H9 (cell line): ENCODE data around the gene TMEM60. TPM values are rescaled to one million over a fixed set of nuclear protein-coding genes. Genes with fewer than 3 reads are reported as not detected.

Source experiments
- DNase-seq: peaks from one replicate; pipeline ENCODE4 v3.0.0-alpha.2; 2017
- H2AFZ ChIP-seq: one replicate; pipeline ENCODE4 v1.6.1; 2013; ENCODE audit warnings: mild to moderate bottlenecking, low read length, control low read depth, moderate library complexity
- H2AK5ac ChIP-seq: 2 replicates; pipeline ENCODE4 v1.6.1; 2013; ENCODE audit warnings: low read length, control low read depth, mixed read lengths; ENCODE audit not compliant: insufficient read length
- H2BK120ac ChIP-seq: one replicate; pipeline ENCODE4 v1.6.1; 2013; ENCODE audit warnings: low read depth, mild to moderate bottlenecking, low read length, control low read depth, inconsistent platforms; ENCODE audit not compliant: poor library complexity, severe bottlenecking
- H2BK12ac ChIP-seq: 2 replicates; pipeline ENCODE4 v1.6.1; 2013; ENCODE audit warnings: low read length, control low read depth, mixed read lengths, low read depth; ENCODE audit not compliant: insufficient read length
- H2BK15ac ChIP-seq: 2 replicates; pipeline ENCODE4 v1.6.1; 2013; ENCODE audit warnings: low read depth, low read length, control low read depth
- H2BK20ac ChIP-seq: one replicate; pipeline ENCODE4 v1.6.1; 2013; ENCODE audit warnings: low read depth, mild to moderate bottlenecking, low read length, control low read depth, inconsistent platforms; ENCODE audit not compliant: poor library complexity, severe bottlenecking
- H2BK5ac ChIP-seq: 2 replicates; pipeline ENCODE4 v1.6.1; 2013; ENCODE audit warnings: low read length, control low read depth, mixed read lengths; ENCODE audit not compliant: insufficient read length
- H3K14ac ChIP-seq: 2 replicates; pipeline ENCODE4 v1.6.1; 2013; ENCODE audit warnings: low read length, control low read depth; ENCODE audit not compliant: insufficient read depth
- H3K18ac ChIP-seq: 2 replicates; pipeline ENCODE4 v1.6.1; 2013; ENCODE audit warnings: low read depth, mild to moderate bottlenecking, mixed read lengths, low read length, control low read depth; ENCODE audit not compliant: insufficient read length
- H3K23ac ChIP-seq: 2 replicates; pipeline ENCODE4 v1.6.1; 2013; ENCODE audit warnings: low read length, control low read depth, mixed read lengths, low read depth; ENCODE audit not compliant: insufficient read length
- H3K23me2 ChIP-seq: 2 replicates; pipeline ENCODE4 v1.6.1; 2013; ENCODE audit warnings: low read depth, mild to moderate bottlenecking, mixed read lengths, low read length, control low read depth; ENCODE audit not compliant: insufficient read length, poor library complexity, severe bottlenecking
- H3K27ac ChIP-seq: 2 replicates; pipeline ENCODE4 v1.5.1; 2013; ENCODE audit warnings: low read length, control low read depth, mixed read lengths, low read depth; ENCODE audit not compliant: insufficient read length
- H3K27me3 ChIP-seq: 2 replicates; pipeline ENCODE4 v1.6.1; 2013; ENCODE audit warnings: low read length, control low read depth, inconsistent platforms; ENCODE audit not compliant: insufficient read depth
- H3K4ac ChIP-seq: 2 replicates; pipeline ENCODE4 v1.6.1; 2013; ENCODE audit warnings: low read depth, mild to moderate bottlenecking, control low read depth, inconsistent platforms, low read length, moderate library complexity
- H3K4me1 ChIP-seq: 2 replicates; pipeline ENCODE4 v1.6.1; 2013; ENCODE audit warnings: low read length, control low read depth, inconsistent platforms; ENCODE audit not compliant: insufficient read depth
- H3K4me2 ChIP-seq: 2 replicates; pipeline ENCODE4 v1.6.1; 2013; ENCODE audit warnings: low read length, control low read depth, mixed read lengths; ENCODE audit not compliant: insufficient read length, insufficient read depth
- H3K56ac ChIP-seq: 2 replicates; pipeline ENCODE4 v1.6.1; 2013; ENCODE audit warnings: low read depth, mild to moderate bottlenecking, mixed read lengths, low read length, control low read depth; ENCODE audit not compliant: insufficient read length
- H3K79me1 ChIP-seq: 2 replicates; pipeline ENCODE4 v1.6.1; 2013; ENCODE audit warnings: low read depth, mild to moderate bottlenecking, moderate library complexity, low read length, control low read depth, inconsistent platforms; ENCODE audit not compliant: insufficient read depth, poor library complexity, severe bottlenecking
- H3K79me2 ChIP-seq: 2 replicates; pipeline ENCODE4 v1.6.1; 2013; ENCODE audit warnings: low read length, control low read depth, inconsistent platforms; ENCODE audit not compliant: insufficient read depth
- H3K9ac ChIP-seq: 2 replicates; pipeline ENCODE4 v1.6.1; 2013; ENCODE audit warnings: low read length, control low read depth, mixed read lengths; ENCODE audit not compliant: insufficient read length; ENCODE audit errors: extremely low read depth
- H3K9me3 ChIP-seq: one replicate; pipeline ENCODE4 v1.6.1; 2013; ENCODE audit warnings: low read depth, low read length, inconsistent platforms; ENCODE audit not compliant: control insufficient read depth
- H3T11ph ChIP-seq: one replicate; pipeline ENCODE4 v1.6.1; 2013; ENCODE audit warnings: mild to moderate bottlenecking, low read length, control low read depth, inconsistent platforms
- H4K20me1 ChIP-seq: one replicate; pipeline ENCODE4 v1.6.1; 2013; ENCODE audit not compliant: control insufficient read depth, insufficient read length, insufficient read depth
- H4K5ac ChIP-seq: 2 replicates; pipeline ENCODE4 v1.6.1; 2013; ENCODE audit warnings: low read depth, mild to moderate bottlenecking, mixed read lengths, low read length, control low read depth; ENCODE audit not compliant: insufficient read length
- H4K8ac ChIP-seq: replicated peaks from 2 replicates; pipeline ENCODE4 v1.6.1; 2013; ENCODE audit warnings: low read length, control low read depth, mixed read lengths, low read depth; ENCODE audit not compliant: insufficient read length
- H4K91ac ChIP-seq: 2 replicates; pipeline ENCODE4 v1.6.1; 2013; ENCODE audit warnings: low read depth, mild to moderate bottlenecking, moderate library complexity, mixed read lengths, low read length, control low read depth; ENCODE audit not compliant: insufficient read length
- H3K27ac Mint-ChIP-seq, 3 experiments: 2 replicates in 2 of 3; 3 replicates in 1 of 3; pipeline ENCODE4 v1.8.0; 2020 to 2021; ENCODE audit warnings: mixed read lengths in 3 of 3, mild to moderate bottlenecking in 1 of 3, moderate library complexity in 1 of 3
- H3K27me3 Mint-ChIP-seq: 2 replicates; pipeline ENCODE4 v1.8.0; 2021; ENCODE audit warnings: low read depth, mild to moderate bottlenecking, moderate library complexity, mixed read lengths
- H3K36me3 Mint-ChIP-seq, 3 experiments: 2 replicates in 2 of 3; 3 replicates in 1 of 3; pipeline ENCODE4 v1.8.0; 2020 to 2021; ENCODE audit warnings: low read depth in 3 of 3, mixed read lengths in 3 of 3; ENCODE audit not compliant: insufficient read depth in 1 of 3
- H3K4me1 Mint-ChIP-seq, 2 experiments: 2 replicates each; pipeline ENCODE4 v1.8.0; 2020; ENCODE audit warnings: mixed read lengths in 2 of 2
- H3K4me3 Mint-ChIP-seq, 2 experiments: 2 replicates in 1 of 2; 3 replicates in 1 of 2; pipeline ENCODE4 v1.8.0; 2020 to 2021; ENCODE audit warnings: mild to moderate bottlenecking in 2 of 2, mixed read lengths in 2 of 2, moderate library complexity in 1 of 2
- H3K9me3 Mint-ChIP-seq, 2 experiments: 2 replicates in 1 of 2; 3 replicates in 1 of 2; pipeline ENCODE4 v1.8.0; 2020; ENCODE audit warnings: mild to moderate bottlenecking in 2 of 2, mixed read lengths in 2 of 2, moderate library complexity in 1 of 2
- CTCF ChIP-seq: fragments of 200-600 bp; sonication (generic); conservative IDR thresholded peaks from 3 replicates; pipeline ENCODE4 v1.8.0; 2021; ENCODE audit warnings: antibody characterized with exemption, mild to moderate bottlenecking
- WGBS: extraction: QIAGEN DNeasy Blood & Tissue Kit; methylation state at CpG from one replicate; pipeline ENCODE4 v1.1.7; 2013; ENCODE audit warnings: missing lambda C conversion rate, low lambda C conversion rate, mixed read lengths; ENCODE audit not compliant: insufficient read length; ENCODE audit errors: extremely low coverage; 5-methylcytosine and 5-hydroxymethylcytosine counted together
- total RNA-seq: library from RNA; stranded (reverse); gene quantifications from 2 replicates; pipeline ENCODE4 v1.2.1, GENCODE V29; 2021

TMEM60 gene
- total RNA-seq, 1 experiment from 2014 or later = 14.3 TPM

GRCh38 chr7:77800730-77801129 is 2.5 kb upstream of the TMEM60 start:
- Histone ChIP-seq H2AFZ (no peak overlapping the region), H3K23ac (no peak overlapping the region), H3K79me1 (no peaks in the 10 kb centered on the region), H2BK20ac (no peak overlapping the region), H3K14ac (no peak overlapping the region), H3K9ac (no peak overlapping the region), H4K91ac (no peak overlapping the region), H2BK5ac (no peak overlapping the region), H3K27me3 (no peaks in the 10 kb centered on the region), H3K4me2 (no peak overlapping the region), H4K5ac (no peak overlapping the region), H3T11ph (no peak overlapping the region), H2AK5ac (no peak overlapping the region), H4K8ac (no peak overlapping the region), H2BK15ac (no peak overlapping the region), H2BK120ac (no peak overlapping the region), H4K20me1 (no peaks in the 10 kb centered on the region), H2BK12ac (no peak overlapping the region), H3K27ac (no peak overlapping the region), H3K4me1 (no peaks in the 10 kb centered on the region), H3K23me2 (peaks cover 5% of the 10 kb centered on the region), H3K4ac (no peak overlapping the region), H3K18ac (no peak overlapping the region), H3K79me2 (peaks cover 7% of the 10 kb centered on the region; the same call in 1 of the 2 replicates), H3K56ac (no peak overlapping the region), H3K9me3 (no peaks in the 10 kb centered on the region)
- Mint-ChIP-seq H3K36me3 (peaks cover 0 to 8% (median 4%) of the 10 kb centered on the region in 3 experiments; a peak in 5 of 7 replicates), H3K27ac (no peak overlapping the region), H3K9me3 (peaks cover 3% of the 10 kb centered on the region in 2 experiments; a peak in 3 of 5 replicates), H3K4me1 (peaks cover 21 to 26% of the 10 kb centered on the region in 2 experiments), H3K27me3 (no peaks in the 10 kb centered on the region), H3K4me3 (no peak overlapping the region)
- no peak for TF ChIP-seq CTCF
- WGBS = no CpG with 5 or more reads among the region's 2 CpGs
- no peak for DNase-seq
